A204.1 (cell line): ENCODE measurements around the gene MEF2B.

ENCODE experiments used
- FAIRE-seq: peaks from 2 replicates; lab custom pipeline; 2012; peaks lifted over from hg19 to GRCh38; lab: Jason Lieb, UNC

The MEF2B gene

GRCh38 chr19:19098084-19098702, 71.9 kb downstream of the MEF2B start:
- no peak for FAIRE-seq

DNA sequence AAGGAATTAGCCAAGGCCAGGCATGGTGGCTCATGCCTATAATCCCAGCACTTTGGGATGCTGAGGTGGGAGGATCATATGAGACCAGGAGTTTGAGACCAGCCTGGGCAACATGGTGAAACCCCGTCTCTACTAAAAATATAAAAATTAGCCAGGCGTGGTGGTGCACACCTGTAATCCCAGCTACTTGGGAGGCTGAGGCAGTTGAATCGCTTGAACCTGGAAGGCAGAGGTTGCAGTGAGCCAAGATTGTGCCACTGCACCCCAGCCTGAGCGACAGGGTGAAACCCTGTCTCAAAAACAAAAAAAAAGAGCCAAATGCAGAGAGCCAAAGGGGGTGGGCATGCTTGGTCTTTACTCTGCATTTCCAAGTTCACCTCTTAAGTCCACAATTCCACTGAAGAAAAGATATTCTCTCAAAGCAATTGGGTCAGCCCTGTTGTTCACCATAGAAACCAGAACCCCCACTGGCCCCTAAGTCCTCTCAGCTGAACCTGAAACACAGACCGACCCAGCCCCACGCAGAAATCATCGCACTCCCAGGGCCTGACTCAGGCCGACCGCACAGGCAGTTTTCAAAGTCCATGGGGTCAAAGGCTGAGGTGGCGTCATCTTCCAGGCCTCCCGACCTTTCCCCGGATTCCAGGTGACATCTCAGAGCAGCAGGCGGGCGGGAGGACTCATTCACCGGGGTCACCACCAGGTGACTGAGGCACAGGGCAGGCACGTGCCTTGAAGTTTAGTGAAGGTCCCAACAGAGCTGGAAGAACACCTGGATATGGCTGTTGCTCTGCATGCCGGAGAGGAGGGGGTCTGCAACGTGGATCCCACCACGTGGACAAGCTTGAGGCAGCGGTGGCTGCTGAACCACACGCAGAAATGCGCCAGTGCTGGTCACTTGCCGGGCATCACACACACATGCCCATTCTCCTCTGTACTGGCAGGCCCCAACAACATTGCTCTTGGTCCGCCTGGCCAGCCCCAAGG, 73.1 kb downstream of the MEF2B start:
- FAIRE-seq: no peak

DNA sequence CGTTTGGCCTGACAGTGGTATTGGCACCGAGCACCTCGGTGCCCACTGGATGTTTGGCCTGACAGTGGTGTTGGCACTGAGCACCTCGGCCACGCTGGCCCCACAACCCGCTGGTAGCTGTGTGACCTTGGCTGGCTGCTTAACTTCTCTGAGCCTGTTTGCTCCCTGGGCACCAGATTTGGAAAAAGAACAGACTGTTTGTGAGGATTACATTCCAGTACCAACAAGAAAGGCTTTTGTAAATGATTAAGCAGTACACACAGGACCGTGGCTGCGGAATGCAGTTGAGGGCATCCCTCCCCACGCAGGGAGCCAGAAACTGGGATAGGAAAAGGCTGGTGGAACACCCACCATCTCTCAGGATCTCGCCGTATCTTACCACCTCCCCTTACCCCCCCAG, 74.4 kb downstream of the MEF2B start:
- FAIRE-seq: no peak
